GM23338 (cell line): ENCODE data around the gene LIPT1. TPM values are rescaled to one million over a fixed set of nuclear protein-coding genes. Genes with fewer than 3 reads are reported as not detected.

Experiments used
- ATAC-seq: fragments of 200-7000 bp; cut with Tn5 transposase; 3 replicates; pipeline ENCODE4 v1.9.1; 2020
- DNase-seq: peaks from one replicate; pipeline ENCODE4 v3.0.0-alpha.2; 2015; ENCODE audit warnings: low spot score
- H2AFZ ChIP-seq: fragments of 200-600 bp; sonication (generic); 2 replicates; pipeline ENCODE4 v1.8.0; 2016; ENCODE audit warnings: antibody characterized with exemption, mild to moderate bottlenecking, moderate library complexity
- H3F3A ChIP-seq: fragments of 200-600 bp; sonication (generic); replicated peaks from 2 replicates; pipeline ENCODE4 v1.8.0; 2017; ENCODE audit warnings: antibody characterized with exemption, mixed run types, low read depth
- H3K27ac ChIP-seq: fragments of 200-600 bp; sonication (generic); 2 replicates; pipeline ENCODE4 v1.6.1; 2016; ENCODE audit warnings: low read depth
- H3K27me3 ChIP-seq: fragments of 200-600 bp; sonication (generic); 2 replicates; pipeline ENCODE4 v1.8.0; 2016; ENCODE audit warnings: mild to moderate bottlenecking, mixed run types, moderate library complexity; ENCODE audit not compliant: insufficient read depth
- H3K36me3 ChIP-seq: fragments of 200-600 bp; sonication (generic); 2 replicates; pipeline ENCODE4 v1.8.0; 2016; ENCODE audit warnings: mild to moderate bottlenecking; ENCODE audit not compliant: insufficient read depth
- H3K4me1 ChIP-seq: fragments of 200-600 bp; sonication (generic); 2 replicates; pipeline ENCODE4 v1.8.0; 2016; ENCODE audit warnings: mild to moderate bottlenecking, moderate library complexity; ENCODE audit not compliant: insufficient read depth
- H3K4me2 ChIP-seq: fragments of 200-600 bp; sonication (generic); 2 replicates; pipeline ENCODE4 v1.7.1; 2017; ENCODE audit warnings: mixed run types
- H3K4me3 ChIP-seq: fragments of 200-600 bp; sonication (generic); 2 replicates; pipeline ENCODE4 v1.6.1; 2016; ENCODE audit warnings: mixed run types
- H3K79me2 ChIP-seq: fragments of 200-600 bp; sonication (generic); replicated peaks from 2 replicates; pipeline ENCODE4 v1.8.0; 2017; ENCODE audit warnings: mild to moderate bottlenecking; ENCODE audit not compliant: insufficient read depth
- H3K9me2 ChIP-seq: fragments of 200-600 bp; sonication (generic); 2 replicates; pipeline ENCODE4 v1.8.0; 2017; ENCODE audit not compliant: insufficient read depth
- H4K20me1 ChIP-seq: fragments of 200-600 bp; sonication (generic); replicated peaks from 2 replicates; pipeline ENCODE4 v1.8.0; 2017; ENCODE audit warnings: mild to moderate bottlenecking; ENCODE audit not compliant: insufficient read depth
- H3K27ac Mint-ChIP-seq: 2 replicates; pipeline ENCODE4 v1.8.0; 2020; ENCODE audit warnings: inconsistent platforms, mild to moderate bottlenecking, moderate library complexity, mixed read lengths
- H3K27me3 Mint-ChIP-seq: 3 replicates; pipeline ENCODE4 v1.8.0; 2022; ENCODE audit warnings: low read depth, mild to moderate bottlenecking, moderate library complexity, mixed read lengths, inconsistent platforms; ENCODE audit not compliant: insufficient read depth, poor library complexity
- H3K36me3 Mint-ChIP-seq: 3 replicates; pipeline ENCODE4 v1.8.0; 2021; ENCODE audit warnings: low read depth, mild to moderate bottlenecking, inconsistent platforms, moderate library complexity, mixed read lengths
- H3K4me1 Mint-ChIP-seq: 3 replicates; pipeline ENCODE4 v1.8.0; 2020; ENCODE audit warnings: mild to moderate bottlenecking, inconsistent platforms, mixed read lengths
- H3K4me3 Mint-ChIP-seq: 3 replicates; pipeline ENCODE4 v1.8.0; 2021; ENCODE audit warnings: moderate library complexity, mild to moderate bottlenecking, inconsistent platforms, mixed read lengths
- H3K9me3 Mint-ChIP-seq: 3 replicates; pipeline ENCODE4 v1.8.0; 2020; ENCODE audit warnings: moderate library complexity, mild to moderate bottlenecking, inconsistent platforms, mixed read lengths
- CREB1 ChIP-seq: fragments of 250-450 bp; sonication (Bioruptor Pico); IDR thresholded peaks from 2 replicates; pipeline ENCODE4 v1.5.0; 2020; ENCODE audit warnings: low read depth, mild to moderate bottlenecking, moderate library complexity
- CTCF ChIP-seq, 2 experiments: fragments of 200-600 bp in 1 of 2; sonication (generic) in 1 of 2; conservative IDR thresholded peaks; 2 replicates each; pipeline versions ENCODE4 v1.5.1 to v1.6.1; 2016 to 2017; ENCODE audit warnings: antibody characterized with exemption in 2 of 2, low read depth in 2 of 2, mild to moderate bottlenecking in 2 of 2, moderate library complexity in 1 of 2
- EZH2 ChIP-seq: fragments of 200-600 bp; sonication (generic); IDR thresholded peaks from one replicate; pipeline ENCODE4 v1.8.0; 2017; ENCODE audit warnings: antibody characterized with exemption, mild to moderate bottlenecking, low read depth; ENCODE audit not compliant: unreplicated experiment
- EZH2phosphoT487 ChIP-seq: fragments of 200-600 bp; sonication (generic); IDR thresholded peaks from one replicate; pipeline ENCODE4 v1.8.1; 2018; ENCODE audit warnings: antibody characterized with exemption; ENCODE audit not compliant: unreplicated experiment
- JUNB ChIP-seq: IDR thresholded peaks from one replicate; pipeline ENCODE4 v1.6.1; 2016; ENCODE audit warnings: antibody characterized with exemption; ENCODE audit not compliant: unreplicated experiment
- NANOG ChIP-seq: IDR thresholded peaks from 2 replicates; pipeline ENCODE4 v1.6.1; 2016; ENCODE audit warnings: antibody characterized with exemption, borderline replicate concordance
- POLR2AphosphoS5 ChIP-seq: IDR thresholded peaks from 2 replicates; pipeline ENCODE4 v1.6.1; 2016; ENCODE audit warnings: antibody characterized with exemption, low read depth
- REST ChIP-seq: IDR thresholded peaks from one replicate; pipeline ENCODE4 v1.6.1; 2018; ENCODE audit warnings: antibody characterized with exemption; ENCODE audit not compliant: unreplicated experiment
- ZNF114 ChIP-seq: fragments of 250-450 bp; sonication (Bioruptor Pico); IDR thresholded peaks from 2 replicates; pipeline ENCODE4 v1.5.0; 2020; ENCODE audit warnings: mild to moderate bottlenecking, moderate library complexity
- ZNF331 ChIP-seq: fragments of 250-450 bp; sonication (Bioruptor Pico); IDR thresholded peaks from 2 replicates; pipeline ENCODE4 v1.5.0; 2020; ENCODE audit warnings: low read depth, mild to moderate bottlenecking, moderate library complexity
- polyA plus RNA-seq: library from polyadenylated mRNA; unstranded; fragments of >200 nt; fragmentation: Nextera tagmentation; extraction: Ambion mirVana; gene quantifications from 2 replicates; pipeline ENCODE4 v1.2.1, GENCODE V29; 2016
- total RNA-seq: library from RNA; depleted of rRNA; stranded (reverse); fragments of >200 nt; shearing (Covaris generic); gene quantifications from 2 replicates; pipeline ENCODE4 v1.2.3, GENCODE V29; 2014
- TF ChIP-seq, protein P1 (sequence below): IDR thresholded peaks from 2 replicates; pipeline ENCODE4 v1.6.1; 2016; ENCODE audit warnings: antibody characterized with exemption

LIPT1 gene
- total and polyA plus RNA-seq, 2 experiments from 2014 or later = 11.5 to 15.4 TPM

DNA sequence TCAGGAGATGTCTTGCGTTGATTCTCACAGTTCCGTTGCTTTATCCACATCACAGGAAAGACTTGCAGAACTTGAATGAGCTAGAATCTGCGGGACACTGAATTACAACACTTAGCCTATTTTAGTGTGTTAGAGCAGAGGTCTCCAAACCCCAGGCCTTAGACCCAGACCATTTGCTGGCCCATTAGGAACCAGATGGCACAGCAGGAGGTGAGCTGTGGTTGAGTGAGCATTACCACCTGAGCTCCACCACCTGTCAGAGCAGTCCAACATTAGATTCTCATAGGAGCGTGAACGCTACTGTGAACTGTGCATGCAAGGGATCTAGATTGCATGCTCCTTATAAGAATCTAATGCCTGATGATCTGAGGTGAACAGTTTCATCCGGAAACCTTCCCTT is 30.0 kb downstream of the LIPT1 start (continued):
- TF ChIP-seq CTCF (conservative IDR thresholded peaks at IDR 0.05; ENCODE audit: low read depth in 2 of 2) (no peak), EZH2 (no peak), POLR2AphosphoS5 (no peak), NANOG (no peak), ZNF331 (CRISPR knock-in tag) (no peak), ZNF114 (CRISPR knock-in tag) (no peak), CREB1 (no peak), EZH2phosphoT487 (no peak)
- TF ChIP-seq, protein P1, sequence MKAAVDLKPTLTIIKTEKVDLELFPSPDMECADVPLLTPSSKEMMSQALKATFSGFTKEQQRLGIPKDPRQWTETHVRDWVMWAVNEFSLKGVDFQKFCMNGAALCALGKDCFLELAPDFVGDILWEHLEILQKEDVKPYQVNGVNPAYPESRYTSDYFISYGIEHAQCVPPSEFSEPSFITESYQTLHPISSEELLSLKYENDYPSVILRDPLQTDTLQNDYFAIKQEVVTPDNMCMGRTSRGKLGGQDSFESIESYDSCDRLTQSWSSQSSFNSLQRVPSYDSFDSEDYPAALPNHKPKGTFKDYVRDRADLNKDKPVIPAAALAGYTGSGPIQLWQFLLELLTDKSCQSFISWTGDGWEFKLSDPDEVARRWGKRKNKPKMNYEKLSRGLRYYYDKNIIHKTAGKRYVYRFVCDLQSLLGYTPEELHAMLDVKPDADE = no peak

DNA sequence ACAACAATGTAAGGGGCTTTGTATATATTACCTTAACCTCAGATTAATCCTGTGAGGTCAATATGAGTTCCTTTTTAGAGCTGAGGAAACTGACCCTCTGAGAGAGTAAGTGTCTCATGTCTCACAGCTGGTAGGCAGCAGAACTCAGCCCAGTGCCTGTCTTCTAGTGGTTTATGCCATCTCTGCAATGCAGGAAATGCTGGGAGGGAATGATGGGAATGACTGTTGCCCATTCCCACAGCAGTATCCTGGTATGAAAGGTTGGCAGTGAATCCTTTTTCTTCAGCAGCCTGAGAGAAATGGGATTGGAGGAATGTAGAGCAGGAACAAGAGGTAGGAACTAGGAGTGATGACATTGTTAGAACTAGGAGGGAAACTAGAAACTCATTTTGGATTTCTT is 32.2 kb downstream of the LIPT1 start:
- H3K36me3 ChIP-seq = peaks cover 8% of the 10 kb centered on the region
- no peaks in the 10 kb centered on the region; the same call in 2 of the 3 replicates for H3K9me3 Mint-ChIP-seq
- H3K4me1 ChIP-seq = peaks cover 6% of the 10 kb centered on the region
- H3K4me3 ChIP-seq = no peak overlapping the region
- H3K36me3 Mint-ChIP-seq = peaks cover 57% of the 10 kb centered on the region
- peaks cover 83% of the 10 kb centered on the region for H3K79me2 ChIP-seq
- no peak overlapping the region for H2AFZ ChIP-seq
- H3K9me2 ChIP-seq = peaks cover 2% of the 10 kb centered on the region; the same call in 1 of the 2 replicates
- H3K4me1 Mint-ChIP-seq = peaks cover 5% of the 10 kb centered on the region
- no peak overlapping the region for H3K4me2 ChIP-seq
- H3K27ac Mint-ChIP-seq = no peak overlapping the region
- peaks cover 1% of the 10 kb centered on the region for H3K27me3 Mint-ChIP-seq
- ATAC-seq (no peak), DNase-seq (no peak)
- H4K20me1 ChIP-seq = peaks cover 10% of the 10 kb centered on the region
- no peaks in the 10 kb centered on the region for H3K27me3 ChIP-seq
- no peak overlapping the region for H3K27ac ChIP-seq
- H3K4me3 Mint-ChIP-seq = no peak overlapping the region
- no peaks in the 10 kb centered on the region for H3F3A ChIP-seq
- TF ChIP-seq JUNB (no peak), CREB1 (no peak), POLR2AphosphoS5 (no peak), ZNF331 (CRISPR knock-in tag) (no peak), EZH2 (no peak), EZH2phosphoT487 (no peak), REST (no peak)
- TF ChIP-seq, protein P1 = no peak
